GM12801 (cell line): Measurements from ENCODE around the gene RNF8.

Experiments
- TF ChIP-seq, protein P1 (sequence below): IDR thresholded peaks from one replicate; pipeline ENCODE4 v1.5.1; 2011; ENCODE audit warnings: control low read depth; ENCODE audit not compliant: insufficient read length; ENCODE audit errors: extremely low read depth

The RNF8 gene

DNA sequence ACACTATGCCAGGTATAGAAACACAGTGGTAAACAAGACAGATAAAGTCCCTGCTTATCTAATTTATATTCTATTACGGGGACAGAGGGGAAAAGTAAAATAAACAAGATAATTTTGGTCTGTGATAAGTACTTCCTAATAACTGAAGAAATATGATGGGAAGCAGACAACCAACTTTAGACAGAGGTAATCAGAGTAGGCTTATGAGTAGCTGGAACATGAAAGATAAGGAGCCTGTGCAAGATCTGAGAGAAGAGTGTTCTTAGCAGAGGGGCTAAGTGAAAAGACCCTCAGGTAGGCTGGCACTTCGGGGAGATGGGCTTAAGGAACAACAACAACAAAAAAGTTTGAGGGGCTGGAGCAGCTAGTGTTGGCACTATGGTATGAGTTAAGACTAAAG lies 4.1 kb downstream of the RNF8 start:
- TF ChIP-seq, protein P1, sequence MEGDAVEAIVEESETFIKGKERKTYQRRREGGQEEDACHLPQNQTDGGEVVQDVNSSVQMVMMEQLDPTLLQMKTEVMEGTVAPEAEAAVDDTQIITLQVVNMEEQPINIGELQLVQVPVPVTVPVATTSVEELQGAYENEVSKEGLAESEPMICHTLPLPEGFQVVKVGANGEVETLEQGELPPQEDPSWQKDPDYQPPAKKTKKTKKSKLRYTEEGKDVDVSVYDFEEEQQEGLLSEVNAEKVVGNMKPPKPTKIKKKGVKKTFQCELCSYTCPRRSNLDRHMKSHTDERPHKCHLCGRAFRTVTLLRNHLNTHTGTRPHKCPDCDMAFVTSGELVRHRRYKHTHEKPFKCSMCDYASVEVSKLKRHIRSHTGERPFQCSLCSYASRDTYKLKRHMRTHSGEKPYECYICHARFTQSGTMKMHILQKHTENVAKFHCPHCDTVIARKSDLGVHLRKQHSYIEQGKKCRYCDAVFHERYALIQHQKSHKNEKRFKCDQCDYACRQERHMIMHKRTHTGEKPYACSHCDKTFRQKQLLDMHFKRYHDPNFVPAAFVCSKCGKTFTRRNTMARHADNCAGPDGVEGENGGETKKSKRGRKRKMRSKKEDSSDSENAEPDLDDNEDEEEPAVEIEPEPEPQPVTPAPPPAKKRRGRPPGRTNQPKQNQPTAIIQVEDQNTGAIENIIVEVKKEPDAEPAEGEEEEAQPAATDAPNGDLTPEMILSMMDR, result no peak

- TF ChIP-seq, protein P1, result no peak
These were observed 5.3 kb downstream of the RNF8 start for GRCh38 chr6:37359039-37359438.

DNA sequence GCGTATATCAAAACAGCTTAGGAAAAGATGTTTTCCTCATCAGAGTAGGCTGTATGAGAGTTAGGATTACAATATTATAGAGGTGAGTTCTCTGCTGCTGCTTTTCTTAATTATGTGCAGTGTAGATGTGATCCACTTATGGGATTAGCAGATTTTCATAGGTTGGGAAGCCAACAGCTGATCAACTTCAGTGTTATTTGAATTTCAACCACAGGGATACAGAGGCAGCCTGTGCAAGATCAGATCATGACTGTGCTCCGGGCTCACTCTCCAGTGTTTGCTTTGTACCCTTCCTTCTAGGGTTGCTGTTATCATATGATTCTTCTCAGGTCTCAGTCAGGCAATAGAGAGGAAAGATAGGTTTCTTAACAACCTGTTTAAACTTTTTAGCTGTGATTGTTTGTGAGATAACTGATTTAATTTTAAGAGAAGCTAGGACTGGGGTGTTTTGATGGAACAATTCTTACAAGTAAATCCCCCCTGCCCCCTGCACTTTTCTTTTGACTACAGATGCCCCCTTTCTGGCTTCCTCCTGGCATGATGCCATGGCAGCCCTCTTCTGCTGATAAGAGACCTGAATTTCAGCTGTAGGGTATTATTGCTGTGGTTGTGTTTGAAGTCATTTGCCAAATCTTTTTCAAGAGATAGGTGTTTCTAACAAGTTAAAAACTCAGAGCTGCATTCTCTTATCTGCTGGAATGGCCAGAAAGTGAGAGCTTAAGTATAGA lies 8.5 kb downstream of the RNF8 start:
- TF ChIP-seq, protein P1, result no peak

GRCh38 chr6:37365791-37366190 lies 12.0 kb downstream of the RNF8 start:
- TF ChIP-seq, protein P1, result no peak

GRCh38 chr6:37366910-37367309 lies 13.1 kb downstream of the RNF8 start:
- TF ChIP-seq, protein P1, result no peak

GRCh38 chr6:37368961-37369320 lies 15.2 kb downstream of the RNF8 start:
- TF ChIP-seq, protein P1, result no peak

DNA sequence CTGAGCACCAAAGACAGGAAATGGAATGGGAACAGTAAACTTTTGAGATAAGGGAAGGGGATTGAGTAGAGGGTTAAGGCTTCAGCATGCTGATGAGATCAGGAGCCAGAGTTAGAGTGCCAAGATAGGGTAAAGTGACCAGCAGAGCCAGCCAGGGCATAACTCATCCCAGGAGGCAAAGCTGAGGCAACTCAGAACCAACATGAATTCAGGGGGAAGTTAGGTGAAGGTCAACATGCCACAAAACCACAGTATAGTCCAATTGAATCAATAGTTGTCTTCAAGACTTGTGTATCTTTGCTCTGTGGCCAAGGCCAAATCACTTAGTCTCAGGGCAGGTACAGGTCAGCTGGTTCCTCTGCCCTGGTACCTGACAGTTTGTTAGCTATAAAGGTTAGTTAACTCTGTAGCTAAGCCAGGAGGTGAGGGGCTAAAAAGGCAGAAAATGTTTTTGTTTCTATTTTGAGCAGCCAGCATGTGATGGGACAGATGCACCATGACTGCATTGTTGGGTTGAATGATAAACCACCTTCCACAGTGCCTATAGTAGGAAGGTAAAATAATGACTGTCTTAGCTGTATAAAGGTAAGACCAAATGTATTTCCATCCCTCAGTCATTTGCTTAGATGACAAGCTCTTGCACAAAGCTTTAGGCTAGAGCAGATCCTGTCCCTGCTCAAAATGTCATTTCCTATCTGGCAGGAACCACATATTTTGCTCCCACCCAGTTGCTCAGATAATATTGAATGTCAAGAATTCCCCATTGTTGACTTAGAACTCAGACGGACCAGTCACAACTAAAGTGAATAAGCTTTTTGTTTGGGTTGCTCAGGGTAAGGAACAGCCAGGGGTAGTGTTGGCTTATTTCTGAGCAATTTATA lies 15.8 kb downstream of the RNF8 start:
- TF ChIP-seq, protein P1, result no peak
